Hepatocyte (in vitro differentiated cells): ENCODE data around the gene MCHR1. TPM values are rescaled to one million over a fixed set of nuclear protein-coding genes. Genes with fewer than 3 reads are reported as not detected.
A peak's percentile ranks its signal among the peaks of the same experiment; 100 is the strongest.

Source experiments
- DNase-seq: peaks from one replicate; pipeline ENCODE4 v3.0.0-alpha.2; 2016; ENCODE audit warnings: low spot score
- H2AFZ ChIP-seq: fragments of 200-600 bp; sonication (generic); 2 replicates; pipeline ENCODE4 v1.6.0; 2016; ENCODE audit warnings: antibody characterized with exemption, mild to moderate bottlenecking
- H3K27ac ChIP-seq: fragments of 200-600 bp; sonication (generic); 2 replicates; pipeline ENCODE4 v1.5.1; 2016; ENCODE audit warnings: mild to moderate bottlenecking
- H3K27me3 ChIP-seq: fragments of 200-600 bp; sonication (generic); 2 replicates; pipeline ENCODE4 v1.6.1; 2016
- H3K36me3 ChIP-seq: fragments of 200-600 bp; sonication (generic); replicated peaks from 2 replicates; pipeline ENCODE4 v1.5.1; 2016; ENCODE audit warnings: low read depth; ENCODE audit not compliant: insufficient read depth
- H3K4me1 ChIP-seq: fragments of 200-600 bp; sonication (generic); 2 replicates; pipeline ENCODE4 v1.5.1; 2016; ENCODE audit warnings: mild to moderate bottlenecking, moderate library complexity; ENCODE audit not compliant: insufficient read depth
- H3K4me2 ChIP-seq: fragments of 200-600 bp; sonication (generic); 2 replicates; pipeline ENCODE4 v1.6.0; 2016
- H3K4me3 ChIP-seq: fragments of 200-600 bp; sonication (generic); 2 replicates; pipeline ENCODE4 v1.5.1; 2016; ENCODE audit warnings: mild to moderate bottlenecking
- H3K79me2 ChIP-seq: fragments of 200-600 bp; sonication (generic); 2 replicates; pipeline ENCODE4 v1.6.0; 2017; ENCODE audit warnings: mild to moderate bottlenecking
- H3K9me2 ChIP-seq: fragments of 200-600 bp; sonication (generic); replicated peaks from 2 replicates; pipeline ENCODE4 v1.6.0; 2017; ENCODE audit warnings: mild to moderate bottlenecking; ENCODE audit not compliant: insufficient read depth
- H3K9me3 ChIP-seq: fragments of 200-600 bp; sonication (generic); 2 replicates; pipeline ENCODE4 v1.5.1; 2016; ENCODE audit warnings: low read depth, mild to moderate bottlenecking
- H4K20me1 ChIP-seq: fragments of 200-600 bp; sonication (generic); 2 replicates; pipeline ENCODE4 v1.6.0; 2016; ENCODE audit warnings: mild to moderate bottlenecking; ENCODE audit not compliant: insufficient read depth, poor library complexity, severe bottlenecking
- EZH2 ChIP-seq: fragments of 200-600 bp; sonication (generic); IDR thresholded peaks from 2 replicates; pipeline ENCODE4 v1.6.1; 2016; ENCODE audit warnings: antibody characterized with exemption, mild to moderate bottlenecking, borderline replicate concordance
- EZH2phosphoT487 ChIP-seq: fragments of 200-600 bp; sonication (generic); IDR thresholded peaks from one replicate; pipeline ENCODE4 v1.6.1; 2018; ENCODE audit warnings: antibody characterized with exemption, mild to moderate bottlenecking, low read depth, moderate library complexity; ENCODE audit not compliant: unreplicated experiment, severe bottlenecking
- WGBS: methylation state at CpG from one replicate; pipeline ENCODE4 v1.1.6; 2016; ENCODE audit warnings: low lambda C conversion rate; ENCODE audit errors: missing lambda C conversion rate; 5-methylcytosine and 5-hydroxymethylcytosine counted together
- polyA plus RNA-seq: library from polyadenylated mRNA; unstranded; fragments of >200 nt; fragmentation: Nextera tagmentation; extraction: Ambion mirVana; gene quantifications from 2 replicates; pipeline ENCODE4 v1.2.1, GENCODE V29; 2016
- total RNA-seq: library from RNA; depleted of rRNA; stranded (reverse); fragments of >200 nt; gene quantifications from 2 replicates; pipeline ENCODE4 v1.2.3, GENCODE V29; 2014
- TF ChIP-seq, protein P1 (sequence below): fragments of 200-600 bp; sonication (generic); IDR thresholded peaks from 2 replicates; pipeline ENCODE4 v1.5.1; 2016; ENCODE audit warnings: antibody characterized with exemption, mild to moderate bottlenecking; ENCODE audit not compliant: poor library complexity

Gene MCHR1
- total and polyA plus RNA-seq, 2 experiments from 2014 or later: 0.50 to 1.1 TPM

- H3K4me2 ChIP-seq: no peak overlapping the region
- no peak overlapping the region for H3K4me3 ChIP-seq
- DNase-seq: no peak
- H3K4me1 ChIP-seq: peaks cover 13% of the 10 kb centered on the region
- no peaks in the 10 kb centered on the region for H3K79me2 ChIP-seq
- H2AFZ ChIP-seq: no peak overlapping the region
- no peaks in the 10 kb centered on the region for H3K36me3 ChIP-seq
- WGBS: 95% methylated on average over 3 of the region's 3 CpGs
- no peaks in the 10 kb centered on the region for H3K27me3 ChIP-seq
- no peaks in the 10 kb centered on the region for H3K9me3 ChIP-seq
- no peaks in the 10 kb centered on the region for H4K20me1 ChIP-seq
- no peak overlapping the region for H3K27ac ChIP-seq
- TF ChIP-seq EZH2phosphoT487: no peak
- TF ChIP-seq, protein P1, sequence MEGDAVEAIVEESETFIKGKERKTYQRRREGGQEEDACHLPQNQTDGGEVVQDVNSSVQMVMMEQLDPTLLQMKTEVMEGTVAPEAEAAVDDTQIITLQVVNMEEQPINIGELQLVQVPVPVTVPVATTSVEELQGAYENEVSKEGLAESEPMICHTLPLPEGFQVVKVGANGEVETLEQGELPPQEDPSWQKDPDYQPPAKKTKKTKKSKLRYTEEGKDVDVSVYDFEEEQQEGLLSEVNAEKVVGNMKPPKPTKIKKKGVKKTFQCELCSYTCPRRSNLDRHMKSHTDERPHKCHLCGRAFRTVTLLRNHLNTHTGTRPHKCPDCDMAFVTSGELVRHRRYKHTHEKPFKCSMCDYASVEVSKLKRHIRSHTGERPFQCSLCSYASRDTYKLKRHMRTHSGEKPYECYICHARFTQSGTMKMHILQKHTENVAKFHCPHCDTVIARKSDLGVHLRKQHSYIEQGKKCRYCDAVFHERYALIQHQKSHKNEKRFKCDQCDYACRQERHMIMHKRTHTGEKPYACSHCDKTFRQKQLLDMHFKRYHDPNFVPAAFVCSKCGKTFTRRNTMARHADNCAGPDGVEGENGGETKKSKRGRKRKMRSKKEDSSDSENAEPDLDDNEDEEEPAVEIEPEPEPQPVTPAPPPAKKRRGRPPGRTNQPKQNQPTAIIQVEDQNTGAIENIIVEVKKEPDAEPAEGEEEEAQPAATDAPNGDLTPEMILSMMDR: no peak
- TF ChIP-seq EZH2: no peak
- no peaks in the 10 kb centered on the region for H3K9me2 ChIP-seq
Observed at GRCh38 chr22:40676644-40677043, 2.6 kb upstream of the MCHR1 start.

GRCh38 chr22:40678493-40679248 is 613 bp upstream of the MCHR1 start:
- no peaks in the 10 kb centered on the region for H3K9me2 ChIP-seq
- no peaks in the 10 kb centered on the region for H3K9me3 ChIP-seq
- no peaks in the 10 kb centered on the region for H3K36me3 ChIP-seq
- H3K4me1 ChIP-seq: peaks cover 13% of the 10 kb centered on the region
- H3K27ac ChIP-seq: no peak overlapping the region
- no peaks in the 10 kb centered on the region for H3K27me3 ChIP-seq
- no peak overlapping the region for H3K4me3 ChIP-seq
- peak overlapping the region; percentile 77 for H3K4me2 ChIP-seq
- 51% methylated on average over 14 of the region's 14 CpGs for WGBS
- no peaks in the 10 kb centered on the region for H3K79me2 ChIP-seq
- no peak overlapping the region for H2AFZ ChIP-seq
- TF ChIP-seq EZH2 (no peak), EZH2phosphoT487 (no peak)
- TF ChIP-seq, protein P1: no peak
- DNase-seq: no peak
- no peaks in the 10 kb centered on the region for H4K20me1 ChIP-seq

DNA sequence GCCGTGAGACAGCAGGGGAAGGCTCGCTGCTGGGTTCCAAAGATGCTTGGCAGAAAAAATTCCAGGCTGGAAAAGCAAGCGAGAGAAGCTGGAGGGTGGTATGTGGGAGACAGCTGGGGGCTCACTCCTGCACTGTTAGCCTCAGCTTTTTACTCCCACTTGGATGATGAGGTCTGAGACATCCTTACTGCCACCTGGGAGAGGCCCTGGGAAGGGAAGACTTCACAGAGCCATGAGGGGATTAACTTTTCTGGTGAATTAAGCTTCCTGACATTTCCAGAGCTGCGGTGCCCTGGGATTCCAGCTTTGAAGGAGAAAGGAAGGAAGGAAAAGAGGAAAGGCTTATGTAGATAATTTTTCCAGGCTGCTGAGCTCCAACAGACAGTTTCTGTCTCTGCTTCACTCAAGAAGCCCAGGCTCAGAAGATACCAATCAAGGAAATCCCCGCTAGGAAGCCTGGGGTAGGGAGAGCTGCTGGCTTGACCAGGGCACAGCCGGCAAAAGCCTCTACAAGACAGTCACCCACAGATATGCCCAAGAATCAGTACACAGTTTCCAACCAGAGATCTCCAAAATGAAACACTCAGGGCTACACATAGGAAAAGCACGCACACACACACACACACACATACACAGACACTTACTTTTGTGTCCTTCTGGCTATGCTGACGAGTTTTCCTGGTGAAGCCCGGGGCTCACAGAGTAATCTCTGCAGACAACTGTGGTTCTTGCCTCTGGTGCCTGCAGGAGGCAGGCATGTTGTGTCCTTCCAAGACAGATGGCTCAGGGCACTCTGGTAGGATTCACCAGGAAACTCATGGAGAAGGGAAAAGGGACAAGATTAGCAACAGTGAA is 907 bp downstream of the MCHR1 start:
- H2AFZ ChIP-seq: no peak overlapping the region
- H3K4me2 ChIP-seq: peak overlapping the region; percentile 77
- peaks cover 3% of the 10 kb centered on the region for H3K27me3 ChIP-seq
- H3K4me3 ChIP-seq: no peak overlapping the region
- no peak overlapping the region for H3K27ac ChIP-seq
- H3K36me3 ChIP-seq: no peaks in the 10 kb centered on the region
- peak; percentile 35 for DNase-seq
- no peak for TF ChIP-seq EZH2
- TF ChIP-seq, protein P1: peak; percentile 20
- H3K9me3 ChIP-seq: no peaks in the 10 kb centered on the region
- WGBS: 33% methylated on average over 9 of the region's 9 CpGs
- no peaks in the 10 kb centered on the region for H3K79me2 ChIP-seq
- peaks cover 13% of the 10 kb centered on the region for H3K4me1 ChIP-seq
- no peaks in the 10 kb centered on the region for H4K20me1 ChIP-seq
- H3K9me2 ChIP-seq: no peaks in the 10 kb centered on the region
